K562 (cell line): ENCODE results near the gene DYNLT3. TPM values are rescaled to one million over a fixed set of nuclear protein-coding genes. Genes with fewer than 3 reads are reported as not detected.

ENCODE experiments used
- polyA plus RNA-seq, 8 experiments: library from polyadenylated mRNA; depleted of rRNA in 4 of 8; stranded (reverse) in 5 of 8; unstranded in 3 of 8; fragments of >200 nt; fragmentation: Nextera tagmentation in 2 of 8; fragmentation: Illumina TruSeq in 1 of 8; extraction: Ambion mirVana in 2 of 8; extraction: Trizol in 1 of 8; gene quantifications; 2 replicates each; pipeline versions ENCODE4 v1.2.1 to v1.2.3, GENCODE V29; 2011 to 2014; ENCODE audit warnings: inconsistent platforms in 1 of 8, missing spikeins in 1 of 8
- small RNA-seq: library from RNA; depleted of rRNA; stranded (forward); fragments of <200 nt; gene quantifications from one replicate; pipeline ENCODE3, GENCODE V24; 2014
- total RNA-seq, 7 experiments: library from RNA; depleted of rRNA in 6 of 7; stranded (reverse); fragments of >200 nt in 6 of 7; fragmentation: Illumina TruSeq in 2 of 7; extraction: Trizol in 2 of 7; gene quantifications; 2 replicates each; pipeline versions ENCODE4 v1.2.1 to v1.2.3, GENCODE V29; 2011 to 2021; ENCODE audit warnings: low replicate concordance in 1 of 7

Gene DYNLT3
- total and polyA plus RNA-seq, 9 of the 15 experiments (the other 6 are each of a cell fraction or from before 2014, with no cell fraction given), result 4.5 to 17.5 (median 8.3) TPM

Small RNAs within 50 kb of the gene (small RNA-seq; reads per million reads assigned to genes)
- not detected for gene RNU6-49P

Other genes with a start within 250 kb of the DYNLT3 start
- 7.0 and 8.4 TPM in 2 replicates for gene XK, start 161.8 kb downstream of the DYNLT3 start, total RNA-seq (2014; rRNA removed)
- 16.8 and 18.3 TPM in 2 replicates for gene XK, start 161.8 kb downstream of the DYNLT3 start, total RNA-seq (2014; rRNA removed; fragmentation: Illumina TruSeq; extraction: Trizol)
- 10.4 and 11.6 TPM in 2 replicates for gene XK, start 161.8 kb downstream of the DYNLT3 start, total RNA-seq (2015; rRNA removed; fragmentation: Illumina TruSeq; extraction: Trizol)
- gene XK, start 161.8 kb downstream of the DYNLT3 start, total RNA-seq (2021), result 13.7 and 14.3 TPM in 2 replicates
- gene XK, start 161.8 kb downstream of the DYNLT3 start, polyA plus RNA-seq (2011; rRNA removed), result 19.2 and 21.6 TPM in 2 replicates
- gene XK, start 161.8 kb downstream of the DYNLT3 start, polyA plus RNA-seq (2014; fragmentation: Illumina TruSeq; extraction: Trizol), result 12.6 and 14.4 TPM in 2 replicates
- 1 to 10 TPM; 4.0 to 6.0 TPM for gene XK, start 161.8 kb downstream of the DYNLT3 start, polyA plus RNA-seq (2014; fragmentation: Nextera tagmentation; extraction: Ambion mirVana)
- 7.8 and 11.7 TPM in 2 replicates for gene XK, start 161.8 kb downstream of the DYNLT3 start, polyA plus RNA-seq (2014; rRNA removed)
- 0.32 and 0.41 TPM in 2 replicates for gene CYBB, start 67.5 kb downstream of the DYNLT3 start, total RNA-seq (2014; rRNA removed)
- 0.87 and 1.3 TPM in 2 replicates for gene CYBB, start 67.5 kb downstream of the DYNLT3 start, total RNA-seq (2014; rRNA removed; fragmentation: Illumina TruSeq; extraction: Trizol)
- gene CYBB, start 67.5 kb downstream of the DYNLT3 start, total RNA-seq (2015; rRNA removed; fragmentation: Illumina TruSeq; extraction: Trizol), result 1.2 and 1.3 TPM in 2 replicates
- gene CYBB, start 67.5 kb downstream of the DYNLT3 start, total RNA-seq (2021), result 0.87 and 0.91 TPM in 2 replicates
- 0.73 and 0.74 TPM in 2 replicates for gene CYBB, start 67.5 kb downstream of the DYNLT3 start, polyA plus RNA-seq (2011; rRNA removed)
- gene CYBB, start 67.5 kb downstream of the DYNLT3 start, polyA plus RNA-seq (2014; fragmentation: Illumina TruSeq; extraction: Trizol), result 0.48 and 0.89 TPM in 2 replicates
- gene CYBB, start 67.5 kb downstream of the DYNLT3 start, polyA plus RNA-seq (2014; fragmentation: Nextera tagmentation; extraction: Ambion mirVana), result under 1 TPM; 0.25 to 0.35 TPM
- 0.45 and 0.63 TPM in 2 replicates for gene CYBB, start 67.5 kb downstream of the DYNLT3 start, polyA plus RNA-seq (2014; rRNA removed)
- 0.09 TPM in 1 of 2 replicates, not detected in the other for gene SYTL5, start 159.0 kb upstream of the DYNLT3 start, total RNA-seq (2014; rRNA removed)
- 0.11 and 0.22 TPM in 2 replicates for gene SYTL5, start 159.0 kb upstream of the DYNLT3 start, total RNA-seq (2014; rRNA removed; fragmentation: Illumina TruSeq; extraction: Trizol)
- 0.07 and 0.08 TPM in 2 replicates for gene SYTL5, start 159.0 kb upstream of the DYNLT3 start, total RNA-seq (2015; rRNA removed; fragmentation: Illumina TruSeq; extraction: Trizol)
- gene SYTL5, start 159.0 kb upstream of the DYNLT3 start, total RNA-seq (2021), result 0.09 TPM in 2 replicates
- gene SYTL5, start 159.0 kb upstream of the DYNLT3 start, polyA plus RNA-seq (2011; rRNA removed), result 0.03 and 0.25 TPM in 2 replicates
- 0.15 and 0.24 TPM in 2 replicates for gene SYTL5, start 159.0 kb upstream of the DYNLT3 start, polyA plus RNA-seq (2014; fragmentation: Illumina TruSeq; extraction: Trizol)
- under 1 TPM; 0.01 to 0.10 TPM for gene SYTL5, start 159.0 kb upstream of the DYNLT3 start, polyA plus RNA-seq (2014; fragmentation: Nextera tagmentation; extraction: Ambion mirVana)
- gene SYTL5, start 159.0 kb upstream of the DYNLT3 start, polyA plus RNA-seq (2014; rRNA removed), result 0.03 and 0.13 TPM in 2 replicates